DOHH2 (cell line): Measurements from ENCODE around the gene KLKB1.

Experiments used
- EZH2phosphoT487 ChIP-seq: fragments of 200-600 bp; sonication (generic); IDR thresholded peaks from 2 replicates; pipeline ENCODE4 v1.6.1; 2017; ENCODE audit warnings: borderline replicate concordance, mild to moderate bottlenecking, antibody characterized with exemption, low read length, moderate library complexity, mixed read lengths
- TF ChIP-seq, protein P1 (sequence below): fragments of 200-600 bp; sonication (generic); IDR thresholded peaks from one replicate; pipeline ENCODE4 v1.5.1; 2014; ENCODE audit warnings: antibody characterized with exemption, mild to moderate bottlenecking, low read depth, low read length; ENCODE audit not compliant: poor library complexity, severe bottlenecking

- TF ChIP-seq, protein P1, sequence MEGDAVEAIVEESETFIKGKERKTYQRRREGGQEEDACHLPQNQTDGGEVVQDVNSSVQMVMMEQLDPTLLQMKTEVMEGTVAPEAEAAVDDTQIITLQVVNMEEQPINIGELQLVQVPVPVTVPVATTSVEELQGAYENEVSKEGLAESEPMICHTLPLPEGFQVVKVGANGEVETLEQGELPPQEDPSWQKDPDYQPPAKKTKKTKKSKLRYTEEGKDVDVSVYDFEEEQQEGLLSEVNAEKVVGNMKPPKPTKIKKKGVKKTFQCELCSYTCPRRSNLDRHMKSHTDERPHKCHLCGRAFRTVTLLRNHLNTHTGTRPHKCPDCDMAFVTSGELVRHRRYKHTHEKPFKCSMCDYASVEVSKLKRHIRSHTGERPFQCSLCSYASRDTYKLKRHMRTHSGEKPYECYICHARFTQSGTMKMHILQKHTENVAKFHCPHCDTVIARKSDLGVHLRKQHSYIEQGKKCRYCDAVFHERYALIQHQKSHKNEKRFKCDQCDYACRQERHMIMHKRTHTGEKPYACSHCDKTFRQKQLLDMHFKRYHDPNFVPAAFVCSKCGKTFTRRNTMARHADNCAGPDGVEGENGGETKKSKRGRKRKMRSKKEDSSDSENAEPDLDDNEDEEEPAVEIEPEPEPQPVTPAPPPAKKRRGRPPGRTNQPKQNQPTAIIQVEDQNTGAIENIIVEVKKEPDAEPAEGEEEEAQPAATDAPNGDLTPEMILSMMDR, result no peak
- no peak for TF ChIP-seq EZH2phosphoT487
Measured at GRCh38 chr4:186193851-186194250, 33.5 kb upstream of the KLKB1 start.
